ENCODE data around the gene DNASE2.
"Not testable (repeated sequence)": the region's sequence is repeated elsewhere in the genome, so short reads cannot be mapped to it uniquely, and the experiment has no call there.

Gene DNASE2

GRCh38 chr19:12858041-12858928, 23.0 kb downstream of the DNASE2 start:
- Histone ChIP-seq H2AFZ (ENCODE audit: low read length) (no peak overlapping the region), H3K9me3 (replicated peaks; ENCODE audit: insufficient read depth, low read length) (no peaks in the 10 kb centered on the region), H3K4me3 (ENCODE audit: low read length) (no peak overlapping the region), H3K27ac (ENCODE audit: low read length) (no peak overlapping the region), H4K20me1 (ENCODE audit: insufficient read depth, low read length) (no peaks in the 10 kb centered on the region), H3K9ac (ENCODE audit: low read length) (no peak overlapping the region), H3K79me2 (ENCODE audit: low read length) (no peaks in the 10 kb centered on the region), H3K36me3 (replicated peaks; ENCODE audit: insufficient read depth, low read length) (no peaks in the 10 kb centered on the region), H3K27me3 (replicated peaks; ENCODE audit: insufficient read depth, low read length) (peaks cover 23% of the 10 kb centered on the region), H3K4me1 (ENCODE audit: low read length) (no peaks in the 10 kb centered on the region), H3F3A (ENCODE audit: insufficient read depth, low read length) (no peaks in the 10 kb centered on the region), H3K9me2 (replicated peaks; ENCODE audit: insufficient read depth, low read length) (no peaks in the 10 kb centered on the region), H3K4me2 (ENCODE audit: low read depth, low read length) (no peak overlapping the region)
- TF ChIP-seq EZH2phosphoT487 (IDR thresholded peaks at IDR 0.05; ENCODE audit: low read length) (no peak), CTCF (IDR thresholded peaks at IDR 0.05; ENCODE audit: low read length) (no peak)
- DNase-seq: no peak

GRCh38 chr19:12856653-12857052, 24.6 kb downstream of the DNASE2 start:
- no peaks in the 10 kb centered on the region for H4K20me1 ChIP-seq (ENCODE audit: insufficient read depth, low read length)
- H3F3A ChIP-seq (ENCODE audit: insufficient read depth, low read length): no peaks in the 10 kb centered on the region
- H3K36me3 ChIP-seq (replicated peaks; ENCODE audit: insufficient read depth, low read length): no peaks in the 10 kb centered on the region
- no peaks in the 10 kb centered on the region for H3K9me3 ChIP-seq (replicated peaks; ENCODE audit: insufficient read depth, low read length)
- H3K4me2 ChIP-seq (ENCODE audit: low read depth, low read length): no peak overlapping the region
- no peaks in the 10 kb centered on the region for H3K4me1 ChIP-seq (ENCODE audit: low read length)
- peaks cover 10% of the 10 kb centered on the region; the same call in 1 of the 2 replicates for H3K27me3 ChIP-seq (replicated peaks; ENCODE audit: insufficient read depth, low read length)
- H3K9me2 ChIP-seq (replicated peaks; ENCODE audit: insufficient read depth, low read length): no peaks in the 10 kb centered on the region
- no peak overlapping the region for H3K27ac ChIP-seq (ENCODE audit: low read length)
- DNase-seq: no peak
- no peak overlapping the region for H3K4me3 ChIP-seq (ENCODE audit: low read length)
- H2AFZ ChIP-seq (ENCODE audit: low read length): no peak overlapping the region
- no peak overlapping the region for H3K9ac ChIP-seq (ENCODE audit: low read length)
- no peaks in the 10 kb centered on the region for H3K79me2 ChIP-seq (ENCODE audit: low read length)
- TF ChIP-seq CTCF (IDR thresholded peaks at IDR 0.05; ENCODE audit: low read length): no peak
- no peak for TF ChIP-seq EZH2phosphoT487 (IDR thresholded peaks at IDR 0.05; ENCODE audit: low read length)
- no peak for TF ChIP-seq EZH2 (optimal IDR thresholded peaks at IDR 0.05; ENCODE audit: low read depth, low read length)

GRCh38 chr19:12847159-12848139, 33.8 kb downstream of the DNASE2 start:
- H3K9ac ChIP-seq (ENCODE audit: low read length): no peak overlapping the region; the same call in 1 of the 2 replicates
- H3K4me3 ChIP-seq (ENCODE audit: low read length): peak overlapping the region; percentile 55

GRCh38 chr19:12846613-12847012, 34.6 kb downstream of the DNASE2 start:
- not testable (repeated sequence) for H3K9me2 ChIP-seq (replicated peaks; ENCODE audit: insufficient read depth, low read length); H3K36me3 ChIP-seq (replicated peaks; ENCODE audit: insufficient read depth, low read length); H3K4me2 ChIP-seq (ENCODE audit: low read depth, low read length); H3K4me3 ChIP-seq (ENCODE audit: low read length); H3K9ac ChIP-seq (ENCODE audit: low read length); H3K79me2 ChIP-seq (ENCODE audit: low read length); DNase-seq; H3F3A ChIP-seq (ENCODE audit: insufficient read depth, low read length); H3K4me1 ChIP-seq (ENCODE audit: low read length); H3K9me3 ChIP-seq (replicated peaks; ENCODE audit: insufficient read depth, low read length); H4K20me1 ChIP-seq (ENCODE audit: insufficient read depth, low read length); H3K27ac ChIP-seq (ENCODE audit: low read length); H2AFZ ChIP-seq (ENCODE audit: low read length)
- peaks cover 62% of the 10 kb centered on the region for H3K27me3 ChIP-seq (replicated peaks; ENCODE audit: insufficient read depth, low read length)

More at GRCh38 chr19:12847159-12848139, 33.8 kb downstream of the DNASE2 start:
- TF ChIP-seq EZH2phosphoT487 (IDR thresholded peaks at IDR 0.05; ENCODE audit: low read length) (no peak), CTCF (IDR thresholded peaks at IDR 0.05; ENCODE audit: low read length) (peak; percentile 98), EZH2 (optimal IDR thresholded peaks at IDR 0.05; ENCODE audit: low read depth, low read length) (no peak)
- no peak overlapping the region for H3K27ac ChIP-seq (ENCODE audit: low read length)
- H3K27me3 ChIP-seq (replicated peaks; ENCODE audit: insufficient read depth, low read length): peaks cover 55% of the 10 kb centered on the region
- no peaks in the 10 kb centered on the region for H3K36me3 ChIP-seq (replicated peaks; ENCODE audit: insufficient read depth, low read length)
- no peaks in the 10 kb centered on the region for H3F3A ChIP-seq (ENCODE audit: insufficient read depth, low read length)
- H3K4me1 ChIP-seq (ENCODE audit: low read length): peaks cover 8% of the 10 kb centered on the region; the same call in 1 of the 2 replicates
- no peaks in the 10 kb centered on the region for H3K9me3 ChIP-seq (replicated peaks; ENCODE audit: insufficient read depth, low read length)
- no peaks in the 10 kb centered on the region for H3K79me2 ChIP-seq (ENCODE audit: low read length)
- H3K4me2 ChIP-seq (ENCODE audit: low read depth, low read length): peak overlapping the region; percentile 98
- peak overlapping the region; percentile 74 for H2AFZ ChIP-seq (ENCODE audit: low read length)
- no peaks in the 10 kb centered on the region for H4K20me1 ChIP-seq (ENCODE audit: insufficient read depth, low read length)
- H3K9me2 ChIP-seq (replicated peaks; ENCODE audit: insufficient read depth, low read length): no peaks in the 10 kb centered on the region
- DNase-seq: peak; percentile 75
